Vagina (tissue), 2 donors: ENCODE measurements around the gene SPTBN4. TPM values are rescaled to one million over a fixed set of nuclear protein-coding genes. Genes with fewer than 3 reads are reported as not detected.

Source experiments
- DNase-seq, 2 donors: peaks; one replicate each; pipeline ENCODE4 v3.0.0-alpha.2; 2017; ENCODE audit errors: extremely low spot score in 2 of 2
- H3K27ac ChIP-seq: fragments of 200-600 bp; sonication (generic); one replicate; pipeline ENCODE4 v1.5.1; 2019
- H3K27me3 ChIP-seq: fragments of 200-600 bp; sonication (generic); one replicate; pipeline ENCODE4 v1.5.1; 2019
- H3K36me3 ChIP-seq, 2 donors: fragments of 200-600 bp; sonication (generic); one replicate each; pipeline ENCODE4 v1.5.1; 2017 to 2019
- H3K4me1 ChIP-seq: fragments of 200-600 bp; sonication (generic); one replicate; pipeline ENCODE4 v1.5.1; 2019
- H3K4me3 ChIP-seq, 2 donors: fragments of 200-600 bp; sonication (generic); 1 replicate in 1 of 2; 2 replicates in 1 of 2; pipeline ENCODE4 v1.5.1; 2016 to 2019
- H3K9me3 ChIP-seq: fragments of 200-600 bp; sonication (generic); one replicate; pipeline ENCODE4 v1.5.1; 2019
- CTCF ChIP-seq, 3 experiments: fragments of 450-650 bp in 2 of 3; fragments of 200-600 bp in 1 of 3; sonication (generic) in 1 of 3; IDR thresholded peaks; one replicate each; pipeline ENCODE4 v1.5.1; 2017 to 2019; ENCODE audit warnings: antibody characterized with exemption in 3 of 3, mild to moderate bottlenecking in 2 of 3, moderate library complexity in 2 of 3
- POLR2A ChIP-seq, 2 donors: fragments of 450-650 bp; IDR thresholded peaks; one replicate each; pipeline ENCODE4 v1.6.1; 2017; ENCODE audit warnings: antibody characterized with exemption in 2 of 2, mild to moderate bottlenecking in 2 of 2, moderate library complexity in 2 of 2
- POLR2AphosphoS5 ChIP-seq, 2 donors: sonication (generic); formaldehyde crosslinking; IDR thresholded peaks; one replicate each; pipeline ENCODE4 v1.9.0; 2017; ENCODE audit warnings: antibody characterized with exemption in 2 of 2, mild to moderate bottlenecking in 2 of 2, low read depth in 1 of 2; ENCODE audit not compliant: insufficient read depth in 1 of 2
- intact Hi-C: fragments of 100-400 bp; cut with DNase I; formaldehyde crosslinking; loops from one replicate; pipeline ENCODE4 v1.15.1; 2023
- total RNA-seq: library from RNA; depleted of rRNA; stranded (reverse); fragments of >200 nt; gene quantifications from one replicate; pipeline ENCODE4 v1.2.3, GENCODE V29; 2016

Gene SPTBN4
- 1.7 TPM for total RNA-seq

DNA sequence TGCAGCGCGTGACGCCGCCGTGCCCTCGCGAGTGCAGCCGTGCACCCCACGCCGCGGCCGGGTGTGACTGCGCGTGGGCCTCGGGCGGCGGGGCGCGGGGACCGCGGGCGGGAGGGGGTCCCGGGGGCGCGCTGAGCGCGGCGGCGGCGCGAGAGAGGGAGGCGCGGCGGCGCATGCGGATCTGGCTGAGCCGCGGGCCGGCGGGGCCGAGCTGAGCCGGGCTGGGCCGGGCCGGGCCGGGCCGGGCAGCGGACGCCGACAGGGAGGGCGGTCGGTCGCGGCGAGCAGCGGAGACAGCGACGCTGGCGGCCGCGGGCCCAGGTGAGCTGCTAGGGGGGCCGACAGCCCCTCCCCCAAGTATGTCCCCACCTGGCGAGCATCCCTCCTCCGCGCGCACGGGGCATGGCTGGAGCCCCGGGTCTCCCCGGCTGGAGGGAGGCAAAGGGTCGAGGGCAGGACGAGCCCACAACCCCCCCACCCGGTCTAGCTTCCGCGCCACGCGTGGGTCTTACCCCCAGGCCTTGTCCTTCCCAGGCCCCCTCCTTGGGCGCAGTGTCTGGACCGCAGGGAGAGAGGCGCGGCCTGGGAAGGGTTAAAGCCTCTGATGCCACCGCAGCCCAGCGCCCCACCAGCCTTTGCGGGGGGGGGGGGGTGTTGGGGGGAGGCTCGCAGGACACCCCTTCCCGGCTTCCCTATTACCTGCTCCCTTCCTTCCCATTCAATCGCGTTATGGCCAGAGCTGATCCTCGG lies at the start of gene SPTBN4:
SPTBN4 (plus strand) TSS at position 17 of the 750 bp plus-strand sequence. CDS start 5,621 bp downstream, outside the sequence.
- H3K27ac ChIP-seq, result peak within 1 kb of the TSS; percentile 95
- H3K4me3 ChIP-seq, result peak within 1 kb of the TSS; percentile 65 to 73
- H3K9me3 ChIP-seq, result no peaks in the 10 kb centered on the region
- H3K4me1 ChIP-seq, result peaks cover 39% of the 10 kb centered on the region
- no peak for DNase-seq
- no peaks in the 10 kb centered on the region for H3K27me3 ChIP-seq
- no peaks in the 10 kb centered on the region for H3K36me3 ChIP-seq
- intact Hi-C loops, result loop anchor here (10.0 kb wide), 1 partner anchor 168 kb away; no protein-coding TSS in a partner anchor
- TF ChIP-seq POLR2AphosphoS5 (IDR thresholded peaks at IDR 0.05; ENCODE audit: insufficient read depth in 1 of 2, low read depth in 1 of 2) (no peak), CTCF (IDR thresholded peaks at IDR 0.05) (no peak), POLR2A (IDR thresholded peaks at IDR 0.05) (no peak)

- peaks cover 0 to 3% of the 10 kb centered on the region in 2 donors for H3K36me3 ChIP-seq
- TF ChIP-seq POLR2A (IDR thresholded peaks at IDR 0.05) (no peak), CTCF (IDR thresholded peaks at IDR 0.05) (no peak), POLR2AphosphoS5 (IDR thresholded peaks at IDR 0.05; ENCODE audit: insufficient read depth in 1 of 2, low read depth in 1 of 2) (no peak)
- H3K27me3 ChIP-seq, result no peaks in the 10 kb centered on the region
- intact Hi-C loops, result no loop called here
- no peak overlapping the region for H3K4me3 ChIP-seq
- DNase-seq, result no peak
- H3K4me1 ChIP-seq, result peaks cover 17% of the 10 kb centered on the region
- no peaks in the 10 kb centered on the region for H3K9me3 ChIP-seq
- peak overlapping the region; percentile 47 for H3K27ac ChIP-seq
These were observed 49.2 kb upstream of the SPTBN4 start for GRCh38 chr19:40417643-40417981.

DNA sequence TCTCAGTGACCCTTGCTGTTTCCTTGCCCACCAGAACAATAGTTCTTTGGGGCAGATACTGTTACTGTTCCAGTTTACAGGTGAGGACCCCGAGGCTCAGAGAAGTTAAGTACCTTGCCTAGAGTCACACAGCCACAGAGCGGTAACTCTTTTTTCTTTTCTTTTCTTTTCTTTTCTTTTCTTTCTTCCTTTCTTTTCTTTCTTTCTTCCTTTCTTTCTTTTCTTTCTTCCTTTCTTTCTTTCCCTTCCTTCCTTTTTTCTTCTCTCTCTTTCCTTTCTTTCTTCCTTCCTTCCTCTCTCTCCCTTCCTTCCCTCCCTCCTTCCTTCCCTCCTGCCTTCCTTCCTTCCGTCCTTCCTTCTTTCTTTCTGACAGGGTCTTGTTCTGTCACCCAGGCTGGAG lies 48.8 kb upstream of the SPTBN4 start:
- intact Hi-C loops, result no loop called here
- Histone ChIP-seq H3K4me1 (peaks cover 21% of the 10 kb centered on the region), H3K27me3 (no peaks in the 10 kb centered on the region), H3K27ac (no peak overlapping the region), H3K36me3 (peaks cover 0 to 7% of the 10 kb centered on the region in 2 donors), H3K4me3 (no peak overlapping the region), H3K9me3 (no peaks in the 10 kb centered on the region)
- DNase-seq, result no peak
- TF ChIP-seq POLR2AphosphoS5 (IDR thresholded peaks at IDR 0.05; ENCODE audit: insufficient read depth in 1 of 2, low read depth in 1 of 2) (no peak), POLR2A (IDR thresholded peaks at IDR 0.05) (no peak), CTCF (IDR thresholded peaks at IDR 0.05) (no peak)

GRCh38 chr19:40419066-40419612 lies 47.7 kb upstream of the SPTBN4 start:
- no peak overlapping the region for H3K27ac ChIP-seq
- peaks cover 31% of the 10 kb centered on the region for H3K4me1 ChIP-seq
- TF ChIP-seq POLR2AphosphoS5 (IDR thresholded peaks at IDR 0.05; ENCODE audit: insufficient read depth in 1 of 2, low read depth in 1 of 2) (no peak), CTCF (IDR thresholded peaks at IDR 0.05) (no peak), POLR2A (IDR thresholded peaks at IDR 0.05) (no peak)

GRCh38 chr19:40419780-40420179 lies 47.0 kb upstream of the SPTBN4 start:
- no peak for DNase-seq
- TF ChIP-seq POLR2AphosphoS5 (IDR thresholded peaks at IDR 0.05; ENCODE audit: insufficient read depth in 1 of 2, low read depth in 1 of 2), result no peak
- TF ChIP-seq CTCF (IDR thresholded peaks at IDR 0.05), result no peak
- TF ChIP-seq POLR2A (IDR thresholded peaks at IDR 0.05), result no peak
- Histone ChIP-seq H3K27ac (no peak overlapping the region), H3K27me3 (no peaks in the 10 kb centered on the region), H3K36me3 (peaks cover 0 to 10% of the 10 kb centered on the region in 2 donors), H3K4me1 (peaks cover 37% of the 10 kb centered on the region), H3K4me3 (no peak overlapping the region), H3K9me3 (no peaks in the 10 kb centered on the region)
- intact Hi-C loops, result loop anchor here (2.0 kb wide), 1 partner anchor 23 kb away; no protein-coding TSS in a partner anchor

More at GRCh38 chr19:40419066-40419612, 47.7 kb upstream of the SPTBN4 start:
- Histone ChIP-seq H3K9me3 (no peaks in the 10 kb centered on the region), H3K36me3 (peaks cover 0 to 10% of the 10 kb centered on the region in 2 donors), H3K27me3 (no peaks in the 10 kb centered on the region), H3K4me3 (no peak overlapping the region)
- intact Hi-C loops, result no loop called here
- DNase-seq, result no peak
